Measurements from ENCODE around the gene SLC26A11.
"Not testable (repeated sequence)": the region's sequence is repeated elsewhere in the genome, so short reads cannot be mapped to it uniquely, and the experiment has no call there.

Gene SLC26A11

DNA sequence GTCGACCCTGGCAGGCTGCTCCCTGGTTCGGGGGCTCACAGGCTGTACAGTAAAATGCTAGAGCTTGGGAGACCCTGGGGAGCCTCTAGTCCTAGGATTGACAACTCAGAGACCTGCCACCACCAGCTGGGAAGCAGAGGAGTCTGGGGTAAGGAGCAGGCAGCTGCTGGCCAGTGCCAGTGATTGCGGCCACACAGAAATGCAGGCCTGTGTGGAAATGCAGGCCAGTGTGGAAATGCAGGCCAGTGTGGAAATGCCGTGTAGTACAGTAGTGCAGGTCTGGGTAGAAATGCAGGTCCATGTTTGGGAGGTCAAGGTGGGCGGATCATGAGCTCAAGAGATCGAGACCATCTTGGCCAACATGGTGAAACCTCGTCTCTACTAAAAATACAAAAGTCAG is 23.6 kb upstream of the SLC26A11 start:
- DNase-seq = no peak

GRCh38 chr17:80198144-80198661 is 22.0 kb upstream of the SLC26A11 start:
- no peak for DNase-seq

DNA sequence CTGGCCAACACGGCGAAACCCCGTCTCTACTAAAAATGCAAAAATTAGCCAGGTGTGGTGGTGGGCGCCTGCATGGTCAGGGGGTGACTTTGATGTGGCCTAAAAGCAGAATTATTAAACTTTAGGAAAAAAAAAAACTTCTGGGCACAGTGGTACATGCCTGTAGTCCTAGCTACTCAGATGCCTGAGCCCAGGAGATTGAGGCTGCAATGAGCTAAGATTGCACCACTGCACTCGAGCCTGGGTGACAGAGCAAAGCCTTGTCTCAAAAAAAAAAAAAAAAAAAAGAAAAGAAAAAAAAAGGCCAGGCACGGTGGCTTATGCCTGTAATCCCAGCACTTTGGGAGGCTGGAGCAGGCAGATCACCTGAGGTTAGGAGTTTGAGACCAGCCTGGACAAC is 20.9 kb upstream of the SLC26A11 start:
- DNase-seq = not testable (repeated sequence)

DNA sequence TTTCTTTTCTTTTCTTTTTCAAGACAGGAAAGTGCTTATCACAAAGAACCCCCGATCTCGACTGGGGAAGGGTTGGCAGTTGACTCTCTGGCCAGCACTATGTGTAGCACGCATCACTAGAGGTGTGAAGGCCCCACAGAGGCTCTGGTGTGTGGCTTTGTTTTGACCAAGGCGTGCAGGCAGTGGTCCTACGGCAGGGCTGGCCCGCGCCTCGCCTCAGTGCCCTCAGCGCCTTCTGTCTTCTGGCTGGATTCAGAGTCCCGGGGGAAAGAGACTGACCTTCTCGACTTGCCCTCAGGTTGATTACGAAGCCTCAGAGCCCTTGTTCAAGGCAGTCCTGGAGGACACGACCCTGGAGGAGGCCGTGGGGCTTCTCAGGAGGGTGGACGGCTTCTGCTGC is 18.8 kb upstream of the SLC26A11 start:
- DNase-seq = no peak

DNA sequence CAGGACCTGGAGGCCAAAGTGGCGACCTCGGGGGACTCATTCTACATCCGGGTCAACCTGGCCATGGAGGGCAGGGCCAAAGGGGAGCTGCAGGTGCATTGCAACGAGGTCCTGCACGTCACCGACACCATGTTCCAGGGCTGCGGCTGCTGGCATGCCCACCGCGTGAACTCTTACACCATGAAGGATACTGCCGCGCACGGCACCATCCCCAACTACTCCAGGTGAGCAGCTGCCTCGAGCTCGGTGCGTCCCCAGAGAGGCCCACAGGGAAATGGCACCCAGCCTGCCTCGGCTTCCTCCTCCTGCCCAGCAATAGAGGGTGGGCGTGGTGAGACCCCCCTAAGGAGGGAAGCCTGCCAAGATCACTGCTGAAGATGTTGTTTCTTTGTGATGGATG is 18.0 kb upstream of the SLC26A11 start:
- no peak for DNase-seq

- DNase-seq = no peak
Measured at GRCh38 chr17:80203471-80203963, 16.7 kb upstream of the SLC26A11 start.

GRCh38 chr17:80204626-80205468 is 15.4 kb upstream of the SLC26A11 start:
- DNase-seq = no peak

DNA sequence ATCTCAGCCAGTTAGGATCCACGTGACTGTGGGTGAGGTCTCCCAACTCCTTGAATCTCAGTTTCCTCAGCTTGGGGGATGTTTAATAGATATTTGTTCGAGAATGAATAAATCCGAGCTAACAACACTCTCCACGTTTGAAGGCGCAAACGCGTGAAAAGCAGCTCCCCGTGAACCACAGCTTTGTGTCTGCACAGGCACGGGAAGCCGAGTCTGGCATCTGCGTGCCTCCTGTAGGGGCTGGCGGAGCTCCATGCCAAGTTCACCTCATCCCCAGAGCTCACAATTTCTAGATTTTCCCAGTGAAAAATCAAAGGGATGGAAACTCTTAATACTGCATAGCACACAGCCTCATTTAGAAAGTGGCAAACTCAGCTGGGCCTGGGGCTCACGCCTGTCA is 14.4 kb upstream of the SLC26A11 start:
- DNase-seq = no peak

DNA sequence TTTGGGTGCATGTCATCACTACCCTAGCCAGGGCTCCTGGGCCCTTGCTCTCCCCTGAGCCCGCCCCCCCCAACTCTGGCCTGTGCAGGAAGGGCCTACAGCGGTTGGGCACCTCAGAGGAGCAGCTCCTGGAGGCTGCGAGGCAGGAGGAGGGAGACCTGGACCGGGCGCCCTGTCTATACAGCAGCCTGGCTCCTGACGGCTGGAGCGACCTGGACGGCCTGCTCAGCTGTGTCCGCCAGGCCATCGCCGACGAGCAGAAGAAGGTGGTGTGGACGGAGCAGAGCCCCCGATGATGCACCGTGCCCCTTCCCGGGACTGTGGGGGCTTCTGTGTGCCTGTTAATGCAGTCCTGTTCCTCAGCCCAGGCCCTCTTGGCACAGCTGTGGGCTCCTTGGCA is 12.2 kb upstream of the SLC26A11 start:
- DNase-seq = no peak

- no peak for DNase-seq
Measured at GRCh38 chr17:80209765-80210164, 10.5 kb upstream of the SLC26A11 start.

GRCh38 chr17:80210348-80211108 is 9.7 kb upstream of the SLC26A11 start:
- no peak for DNase-seq

GRCh38 chr17:80212109-80212508 is 8.1 kb upstream of the SLC26A11 start:
- no peak for DNase-seq

DNA sequence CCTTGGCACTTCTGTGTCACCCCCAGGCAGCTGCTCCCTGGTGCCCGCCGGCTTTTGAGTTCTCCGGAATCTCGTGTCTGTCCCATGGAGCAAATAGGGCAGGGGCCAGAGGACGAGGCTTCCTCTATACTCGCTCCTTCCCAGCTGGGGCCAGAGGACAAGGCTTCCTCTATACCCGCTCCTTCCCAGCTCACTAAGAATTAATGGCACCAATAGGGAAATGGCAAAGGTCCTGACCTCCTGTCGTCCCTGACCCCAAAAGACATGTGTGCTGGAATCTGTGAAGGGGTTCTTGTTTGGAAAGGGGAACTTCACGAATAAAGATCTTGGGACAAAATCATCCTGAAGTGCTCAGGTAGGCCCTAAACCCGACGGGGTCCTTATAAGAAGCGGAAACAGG is 7.7 kb upstream of the SLC26A11 start:
- DNase-seq = no peak

DNA sequence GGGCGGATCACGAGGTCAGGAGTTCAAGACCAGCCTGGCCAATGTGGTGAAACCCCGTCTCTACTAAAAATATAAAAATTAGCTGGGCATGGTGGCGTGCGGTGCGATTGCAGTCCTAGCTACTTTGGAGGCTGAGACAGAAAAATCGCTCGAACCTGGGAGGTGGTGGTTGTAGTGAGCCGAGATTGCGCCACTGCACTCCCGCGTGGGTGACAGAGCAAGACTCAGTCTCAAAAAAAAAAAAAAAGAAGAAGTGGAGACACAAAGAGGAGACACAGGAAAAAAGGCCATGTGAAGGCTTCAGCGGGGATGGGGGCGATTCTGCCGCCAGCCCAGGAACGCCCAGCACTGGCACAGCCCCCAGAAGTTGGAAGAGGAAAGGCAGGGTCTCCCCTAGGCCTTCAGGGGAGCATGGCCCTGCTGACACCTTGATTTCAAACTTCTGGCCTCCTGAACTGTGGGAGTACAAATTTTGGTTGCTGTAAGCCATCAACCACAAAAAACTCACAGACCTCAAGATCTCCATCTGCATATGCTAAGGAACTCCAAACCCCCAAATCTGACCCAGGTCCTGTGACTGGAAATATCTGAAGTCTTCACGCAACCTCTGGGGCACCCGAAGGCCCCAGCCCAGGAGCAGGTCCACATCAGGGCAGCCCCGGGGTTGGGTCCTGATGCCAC is 7.1 kb upstream of the SLC26A11 start:
- DNase-seq = peak; percentile 11

- no peak for DNase-seq
Measured at GRCh38 chr17:80213643-80213975, 6.6 kb upstream of the SLC26A11 start.

DNA sequence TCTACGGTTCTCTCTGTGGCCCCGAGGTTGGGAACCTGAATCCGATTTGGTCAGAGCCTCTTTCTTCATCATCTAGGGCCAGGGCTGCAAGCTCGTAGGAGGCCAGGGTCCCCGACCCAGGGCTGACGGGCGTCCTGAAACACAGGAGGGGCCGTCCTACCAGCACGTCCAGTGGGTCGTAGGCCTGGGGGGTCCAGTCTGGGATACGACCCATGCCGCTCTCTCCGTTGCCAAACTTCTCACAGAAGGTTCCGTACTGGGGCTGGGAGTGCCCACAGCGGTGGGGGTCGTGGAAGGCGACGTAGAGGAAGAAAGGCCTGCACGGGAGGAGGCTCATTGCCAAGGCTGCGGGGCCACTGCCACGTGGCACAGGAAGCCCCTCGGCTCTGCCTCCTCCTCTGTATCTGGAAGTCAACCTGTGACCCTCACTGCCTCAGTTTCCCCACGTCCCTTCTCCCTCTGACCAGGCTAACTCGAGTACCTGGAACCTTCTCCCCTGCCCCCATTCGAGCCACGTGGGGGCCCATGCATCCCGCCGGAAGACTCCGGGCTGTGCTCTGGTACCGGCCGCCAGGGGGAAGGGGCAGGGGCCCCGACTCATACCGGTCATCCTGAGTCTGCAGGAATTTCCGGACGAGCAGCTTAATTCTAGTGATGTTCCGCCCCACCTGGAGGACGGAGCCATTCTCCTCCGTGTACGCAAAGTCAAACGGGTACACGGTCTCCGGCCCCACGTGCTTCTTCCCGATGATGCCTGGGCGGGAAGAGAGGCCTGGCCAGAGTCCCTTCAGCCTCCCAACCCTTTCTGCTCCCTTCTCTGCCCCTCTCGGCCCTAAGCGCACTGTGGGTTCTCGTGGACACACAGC is 6.0 kb upstream of the SLC26A11 start:
- no peak for DNase-seq

DNA sequence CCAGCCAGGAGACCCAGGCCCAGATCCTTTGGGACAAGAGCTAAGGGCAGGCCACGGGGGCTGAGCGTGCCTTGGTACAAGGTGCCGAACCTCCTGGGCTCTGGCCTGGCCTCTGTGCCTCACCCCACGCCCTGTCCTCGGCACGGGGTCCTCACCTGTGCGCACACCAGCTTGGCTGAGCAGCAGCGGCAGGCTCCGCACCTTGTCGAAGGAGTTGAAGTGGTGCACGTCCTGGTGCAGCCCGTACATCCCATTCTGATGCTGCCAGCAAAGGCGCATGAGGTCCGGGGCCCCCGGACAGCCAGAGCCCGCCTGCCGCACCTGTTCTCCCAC is 5.4 kb upstream of the SLC26A11 start:
- DNase-seq = no peak

GRCh38 chr17:80216473-80217456 is 3.5 kb upstream of the SLC26A11 start:
- no peak for DNase-seq

DNA sequence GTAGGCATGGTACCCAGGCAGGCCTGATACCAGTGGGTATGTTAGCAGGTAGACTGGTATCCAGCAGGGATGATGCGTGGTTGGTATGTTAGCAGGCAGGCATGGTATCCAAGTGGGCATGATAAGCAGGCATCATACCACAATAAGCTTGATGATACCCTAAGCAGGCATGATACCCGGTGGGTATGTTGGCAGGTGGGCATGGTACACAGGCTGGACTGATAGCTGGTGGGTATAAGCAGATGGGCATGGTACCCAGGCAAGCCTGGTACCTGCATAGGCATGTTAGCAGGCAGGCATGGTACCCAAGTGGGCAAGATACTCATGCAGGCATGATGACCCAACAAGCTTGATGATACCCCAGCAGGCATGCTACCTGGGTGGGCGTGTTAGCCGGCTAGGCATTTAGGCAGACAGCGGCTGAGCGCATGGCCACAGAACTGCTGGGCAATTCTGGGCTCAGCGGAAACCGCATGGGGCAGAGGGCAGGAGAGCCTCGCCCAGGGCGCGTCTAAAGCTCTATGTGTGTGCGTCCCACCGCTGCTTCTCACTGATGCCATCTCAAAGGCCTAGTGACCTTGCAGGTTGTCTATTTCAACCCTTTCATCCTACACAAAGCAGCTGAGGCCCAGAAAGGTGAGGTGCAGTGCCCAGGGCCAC is 2.4 kb upstream of the SLC26A11 start:
- DNase-seq = no peak

GRCh38 chr17:80218391-80218790 is 1.8 kb upstream of the SLC26A11 start:
- DNase-seq = no peak

Measured in OCI-M1 (cell line).